Measurements from ENCODE around the gene PRKCQ. TPM values are rescaled to one million over a fixed set of nuclear protein-coding genes. Genes with fewer than 3 reads are reported as not detected.

PRKCQ gene
- total RNA-seq, 2 experiments from 2014 or later, result 62.6 to 69.5 TPM

- H3K4me1 Mint-ChIP-seq, result peaks cover 88% of the 10 kb centered on the region
- ChIA-PET CTCF (interaction anchor here (0.5 to 1.4 kb wide), 12 partner anchors 11 to 210 kb away, joined by 3 to 6 read pairs (median 3); no protein-coding TSS in a partner anchor), POLR2A (interaction anchor here (1.0 kb wide), 1 partner anchor 14 kb away, joined by 4 read pairs; no protein-coding TSS in a partner anchor)
- DNase-seq, result peak; percentile 71
- peaks cover 20% of the 10 kb centered on the region for H3K9me3 Mint-ChIP-seq
- H3K4me3 Mint-ChIP-seq, result peak overlapping the region; percentile 28
- H3K27ac Mint-ChIP-seq, result peak overlapping the region; percentile 76
- peaks cover 63% of the 10 kb centered on the region for H3K36me3 Mint-ChIP-seq (ENCODE audit: low read depth)
- H3K27me3 Mint-ChIP-seq, result no peaks in the 10 kb centered on the region
Observed at GRCh38 chr10:6607182-6607581, 27.1 kb upstream of the PRKCQ start.

GRCh38 chr10:6603142-6604125, 23.4 kb upstream of the PRKCQ start:
- Mint-ChIP-seq H3K27ac (no peak overlapping the region), H3K9me3 (peaks cover 22% of the 10 kb centered on the region), H3K36me3 (ENCODE audit: low read depth) (peaks cover 52% of the 10 kb centered on the region), H3K4me3 (no peak overlapping the region), H3K4me1 (peaks cover 87% of the 10 kb centered on the region), H3K27me3 (no peaks in the 10 kb centered on the region)
- CTCF ChIA-PET, result interaction anchor here (0.6 to 0.7 kb wide), 2 partner anchors 23 to 63 kb away, joined by 3 to 4 read pairs; partner anchors contain the start of gene PRKCQ
- no peak for DNase-seq
- POLR2A ChIA-PET, result no interaction called here

- H3K36me3 Mint-ChIP-seq (ENCODE audit: low read depth), result peaks cover 50% of the 10 kb centered on the region
- CTCF ChIA-PET, result interaction anchor here (0.6 kb wide), 2 partner anchors 14 to 22 kb away, joined by 3 read pairs; partner anchors contain the start of gene PRKCQ
- no peaks in the 10 kb centered on the region for H3K27me3 Mint-ChIP-seq
- peaks cover 85% of the 10 kb centered on the region for H3K4me1 Mint-ChIP-seq
- H3K27ac Mint-ChIP-seq, result peak overlapping the region; percentile 62
- H3K4me3 Mint-ChIP-seq, result no peak overlapping the region
- DNase-seq, result no peak
- POLR2A ChIA-PET, result no interaction called here
- H3K9me3 Mint-ChIP-seq, result peaks cover 22% of the 10 kb centered on the region
Observed at GRCh38 chr10:6602700-6603084, 22.6 kb upstream of the PRKCQ start.

GRCh38 chr10:6602026-6602699, 22.1 kb upstream of the PRKCQ start:
- peak overlapping the region; percentile 62 for H3K27ac Mint-ChIP-seq
- POLR2A ChIA-PET, result no interaction called here
- no peak for DNase-seq

GRCh38 chr10:6601246-6601805, 21.2 kb upstream of the PRKCQ start:
- peaks cover 51% of the 10 kb centered on the region for H3K36me3 Mint-ChIP-seq (ENCODE audit: low read depth)
- H3K27ac Mint-ChIP-seq, result peak overlapping the region; percentile 80
- POLR2A ChIA-PET, result no interaction called here

More at GRCh38 chr10:6602026-6602699, 22.1 kb upstream of the PRKCQ start:
- H3K27me3 Mint-ChIP-seq, result no peaks in the 10 kb centered on the region
- H3K4me1 Mint-ChIP-seq, result peaks cover 85% of the 10 kb centered on the region
- CTCF ChIA-PET, result interaction anchor here (0.6 to 1.9 kb wide), 3 partner anchors 9 to 68 kb away, joined by 3 to 6 read pairs (median 4); no protein-coding TSS in a partner anchor
- H3K36me3 Mint-ChIP-seq (ENCODE audit: low read depth), result peaks cover 50% of the 10 kb centered on the region
- H3K4me3 Mint-ChIP-seq, result no peak overlapping the region
- peaks cover 20% of the 10 kb centered on the region for H3K9me3 Mint-ChIP-seq

GRCh38 chr10:6600224-6600987, 20.3 kb upstream of the PRKCQ start:
- Mint-ChIP-seq H3K9me3 (peaks cover 15% of the 10 kb centered on the region), H3K36me3 (ENCODE audit: low read depth) (peaks cover 51% of the 10 kb centered on the region), H3K27ac (peak overlapping the region; percentile 85), H3K4me3 (no peak overlapping the region), H3K4me1 (peaks cover 90% of the 10 kb centered on the region), H3K27me3 (no peaks in the 10 kb centered on the region)
- DNase-seq, result peak; percentile 26
- POLR2A ChIA-PET, result no interaction called here
- CTCF ChIA-PET, result interaction anchor here (1.0 to 1.9 kb wide), 3 partner anchors 9 to 70 kb away, joined by 3 to 6 read pairs (median 4); no protein-coding TSS in a partner anchor

More at GRCh38 chr10:6601246-6601805, 21.2 kb upstream of the PRKCQ start:
- DNase-seq, result peak; percentile 45
- H3K4me3 Mint-ChIP-seq, result no peak overlapping the region
- H3K4me1 Mint-ChIP-seq, result peaks cover 86% of the 10 kb centered on the region
- CTCF ChIA-PET, result interaction anchor here (1.5 to 1.9 kb wide), 2 partner anchors 10 to 69 kb away, joined by 4 to 6 read pairs; no protein-coding TSS in a partner anchor
- H3K27me3 Mint-ChIP-seq, result no peaks in the 10 kb centered on the region
- peaks cover 16% of the 10 kb centered on the region for H3K9me3 Mint-ChIP-seq

GRCh38 chr10:6598679-6599078, 18.6 kb upstream of the PRKCQ start:
- H3K36me3 Mint-ChIP-seq (ENCODE audit: low read depth), result peaks cover 50% of the 10 kb centered on the region
- CTCF ChIA-PET, result interaction anchor here (0.8 to 1.3 kb wide), 3 partner anchors 12 to 18 kb away, joined by 3 to 5 read pairs (median 3); partner anchors contain the start of gene PRKCQ
- no peak overlapping the region for H3K4me3 Mint-ChIP-seq
- H3K27ac Mint-ChIP-seq, result no peak overlapping the region
- H3K9me3 Mint-ChIP-seq, result peaks cover 14% of the 10 kb centered on the region
- H3K4me1 Mint-ChIP-seq, result peaks cover 89% of the 10 kb centered on the region
- POLR2A ChIA-PET, result no interaction called here
- no peak for DNase-seq
- H3K27me3 Mint-ChIP-seq, result no peaks in the 10 kb centered on the region

- CTCF ChIA-PET, result interaction anchor here (0.6 to 1.3 kb wide), 3 partner anchors 13 to 528 kb away, joined by 3 to 5 read pairs (median 5); partner anchors contain the start of gene PRKCQ
Observed at GRCh38 chr10:6597478-6597877, 17.4 kb upstream of the PRKCQ start.

GRCh38 chr10:6595499-6595898, 15.4 kb upstream of the PRKCQ start:
- DNase-seq, result no peak
- Mint-ChIP-seq H3K27me3 (no peaks in the 10 kb centered on the region), H3K4me1 (peaks cover 93% of the 10 kb centered on the region), H3K36me3 (ENCODE audit: low read depth) (peaks cover 70% of the 10 kb centered on the region), H3K27ac (peak overlapping the region; percentile 82), H3K9me3 (peaks cover 14% of the 10 kb centered on the region), H3K4me3 (no peak overlapping the region)
- ChIA-PET CTCF (interaction anchor here (1.1 to 1.2 kb wide), 4 partner anchors 9 to 32 kb away, joined by 3 to 5 read pairs (median 4); no protein-coding TSS in a partner anchor), POLR2A (no interaction called here)

More at GRCh38 chr10:6597478-6597877, 17.4 kb upstream of the PRKCQ start:
- POLR2A ChIA-PET, result no interaction called here
- no peaks in the 10 kb centered on the region for H3K27me3 Mint-ChIP-seq
- peaks cover 92% of the 10 kb centered on the region for H3K4me1 Mint-ChIP-seq
- peaks cover 14% of the 10 kb centered on the region for H3K9me3 Mint-ChIP-seq
- no peak for DNase-seq
- H3K36me3 Mint-ChIP-seq (ENCODE audit: low read depth), result peaks cover 59% of the 10 kb centered on the region
- H3K4me3 Mint-ChIP-seq, result no peak overlapping the region
- peak overlapping the region; percentile 26 for H3K27ac Mint-ChIP-seq

- CTCF ChIA-PET, result interaction anchor here (0.6 to 2.0 kb wide), 6 partner anchors 10 to 147 kb away, joined by 3 to 5 read pairs (median 4); no protein-coding TSS in a partner anchor
- no peaks in the 10 kb centered on the region for H3K27me3 Mint-ChIP-seq
Observed at GRCh38 chr10:6593241-6593671, 13.2 kb upstream of the PRKCQ start.

GRCh38 chr10:6592080-6592479, 12.0 kb upstream of the PRKCQ start:
- Mint-ChIP-seq H3K27ac (peak overlapping the region; percentile 95), H3K27me3 (no peaks in the 10 kb centered on the region), H3K36me3 (ENCODE audit: low read depth) (peaks cover 75% of the 10 kb centered on the region), H3K4me1 (peaks cover 92% of the 10 kb centered on the region), H3K4me3 (peak overlapping the region; percentile 49), H3K9me3 (peaks cover 8% of the 10 kb centered on the region)
- CTCF ChIA-PET, result interaction anchor here (2.0 kb wide), 1 partner anchor 76 kb away, joined by 5 read pairs; no protein-coding TSS in a partner anchor
- POLR2A ChIA-PET, result no interaction called here
- peak; percentile 47 for DNase-seq

More at GRCh38 chr10:6593241-6593671, 13.2 kb upstream of the PRKCQ start:
- H3K4me3 Mint-ChIP-seq, result peak overlapping the region; percentile 38
- DNase-seq, result peak; percentile 32
- H3K9me3 Mint-ChIP-seq, result peaks cover 11% of the 10 kb centered on the region
- peak overlapping the region; percentile 95 for H3K27ac Mint-ChIP-seq
- POLR2A ChIA-PET, result interaction anchor here (0.5 to 1.0 kb wide), 2 partner anchors 14 to 245 kb away, joined by 3 to 4 read pairs; no protein-coding TSS in a partner anchor
- peaks cover 94% of the 10 kb centered on the region for H3K4me1 Mint-ChIP-seq
- peaks cover 76% of the 10 kb centered on the region for H3K36me3 Mint-ChIP-seq (ENCODE audit: low read depth)

Data from activated CD4-positive, alpha-beta T cell treated with anti-CD3 and anti-CD28 coated beads, Interleukin-2, amount 10 ng/mL, durations not matched to agents 7 days and 5 days (primary cell).